MM.1S (cell line): Measurements from ENCODE around the gene GABRP.

Experiments
- DNase-seq: peaks from one replicate; pipeline ENCODE4 v3.0.0-alpha.2; 2015
- H2AFZ ChIP-seq: fragments of 300-600 bp; sonication (generic); 2 replicates; pipeline ENCODE4 v1.6.0; 2016; ENCODE audit warnings: antibody characterized with exemption, low read length
- H3F3A ChIP-seq: fragments of 300-600 bp; sonication (generic); 2 replicates; pipeline ENCODE4 v1.6.1; 2016; ENCODE audit warnings: mild to moderate bottlenecking, antibody characterized with exemption, low read length, moderate library complexity, mixed read lengths; ENCODE audit not compliant: insufficient read depth
- H3K27ac ChIP-seq: fragments of 300-600 bp; sonication (generic); 2 replicates; pipeline ENCODE4 v1.5.1; 2016; ENCODE audit warnings: mild to moderate bottlenecking, low read length
- H3K27me3 ChIP-seq: fragments of 300-600 bp; sonication (generic); replicated peaks from 2 replicates; pipeline ENCODE4 v1.6.0; 2016; ENCODE audit warnings: low read length; ENCODE audit not compliant: insufficient read depth
- H3K36me3 ChIP-seq: fragments of 300-600 bp; sonication (generic); replicated peaks from 2 replicates; pipeline ENCODE4 v1.6.1; 2016; ENCODE audit warnings: mild to moderate bottlenecking, low read length, mixed read lengths; ENCODE audit not compliant: insufficient read depth
- H3K4me1 ChIP-seq: fragments of 300-600 bp; sonication (generic); 2 replicates; pipeline ENCODE4 v1.6.1; 2016; ENCODE audit warnings: low read length, mixed read lengths
- H3K4me2 ChIP-seq: fragments of 300-600 bp; sonication (generic); 2 replicates; pipeline ENCODE4 v1.6.0; 2016; ENCODE audit warnings: low read depth, low read length
- H3K4me3 ChIP-seq: fragments of 300-600 bp; sonication (generic); 2 replicates; pipeline ENCODE4 v1.5.1; 2016; ENCODE audit warnings: low read length, mixed read lengths
- H3K79me2 ChIP-seq: fragments of 300-600 bp; sonication (generic); 2 replicates; pipeline ENCODE4 v1.6.1; 2016; ENCODE audit warnings: mixed run types, low read length, mixed read lengths
- H3K9ac ChIP-seq: fragments of 300-600 bp; sonication (generic); 2 replicates; pipeline ENCODE4 v1.6.1; 2016; ENCODE audit warnings: low read length, mixed read lengths
- H3K9me2 ChIP-seq: fragments of 300-600 bp; sonication (generic); replicated peaks from 2 replicates; pipeline ENCODE4 v1.6.1; 2016; ENCODE audit warnings: mild to moderate bottlenecking, low read length, mixed read lengths; ENCODE audit not compliant: insufficient read depth
- H3K9me3 ChIP-seq: fragments of 300-600 bp; sonication (generic); replicated peaks from 2 replicates; pipeline ENCODE4 v1.6.1; 2016; ENCODE audit warnings: mild to moderate bottlenecking, low read length, mixed read lengths; ENCODE audit not compliant: insufficient read depth
- H4K20me1 ChIP-seq: fragments of 300-600 bp; sonication (generic); 2 replicates; pipeline ENCODE4 v1.6.1; 2016; ENCODE audit warnings: mild to moderate bottlenecking, low read length, moderate library complexity, mixed read lengths; ENCODE audit not compliant: insufficient read depth
- CTCF ChIP-seq: fragments of 300-600 bp; sonication (generic); IDR thresholded peaks from 2 replicates; pipeline ENCODE4 v1.5.1; 2016; ENCODE audit warnings: antibody characterized with exemption, low read length, mixed read lengths
- EZH2 ChIP-seq: fragments of 300-600 bp; sonication (generic); optimal IDR thresholded peaks from 2 replicates; pipeline ENCODE3; 2017; ENCODE audit warnings: low read depth, mild to moderate bottlenecking, antibody characterized with exemption, low read length, mixed read lengths
- EZH2phosphoT487 ChIP-seq: fragments of 300-600 bp; sonication (generic); IDR thresholded peaks from 2 replicates; pipeline ENCODE4 v1.6.1; 2018; ENCODE audit warnings: antibody characterized with exemption, low read length

GABRP gene

GRCh38 chr5:170782438-170782837, 1.1 kb upstream of the GABRP start:
- Histone ChIP-seq H3K27ac (no peak overlapping the region), H3K4me3 (no peak overlapping the region), H3K4me2 (no peak overlapping the region), H3K27me3 (no peaks in the 10 kb centered on the region), H3K9ac (no peak overlapping the region), H3K9me2 (no peaks in the 10 kb centered on the region), H3K36me3 (no peaks in the 10 kb centered on the region), H3K4me1 (no peaks in the 10 kb centered on the region), H3F3A (no peaks in the 10 kb centered on the region), H3K9me3 (no peaks in the 10 kb centered on the region), H4K20me1 (no peaks in the 10 kb centered on the region), H3K79me2 (no peaks in the 10 kb centered on the region), H2AFZ (no peak overlapping the region)
- DNase-seq = no peak
- TF ChIP-seq CTCF (no peak), EZH2 (no peak), EZH2phosphoT487 (no peak)

- no peaks in the 10 kb centered on the region for H3K36me3 ChIP-seq
- no peak for DNase-seq
Observed at GRCh38 chr5:170785416-170785815, 1.9 kb downstream of the GABRP start.

GRCh38 chr5:170787216-170787615, 3.7 kb downstream of the GABRP start:
- no peaks in the 10 kb centered on the region for H3K36me3 ChIP-seq
- H3K79me2 ChIP-seq = no peaks in the 10 kb centered on the region
- H3K9me2 ChIP-seq = no peaks in the 10 kb centered on the region
- no peaks in the 10 kb centered on the region for H3K4me1 ChIP-seq
- H4K20me1 ChIP-seq = no peaks in the 10 kb centered on the region
- no peak for DNase-seq
- H3F3A ChIP-seq = no peaks in the 10 kb centered on the region
- H2AFZ ChIP-seq = no peak overlapping the region
- no peak overlapping the region for H3K4me3 ChIP-seq
- no peak for TF ChIP-seq CTCF
- H3K9ac ChIP-seq = no peak overlapping the region
- no peak overlapping the region for H3K4me2 ChIP-seq
- no peaks in the 10 kb centered on the region for H3K27me3 ChIP-seq
- no peak overlapping the region for H3K27ac ChIP-seq
- H3K9me3 ChIP-seq = no peaks in the 10 kb centered on the region

More at GRCh38 chr5:170785416-170785815, 1.9 kb downstream of the GABRP start:
- Histone ChIP-seq H4K20me1 (no peaks in the 10 kb centered on the region), H3K79me2 (no peaks in the 10 kb centered on the region), H3K9ac (no peak overlapping the region), H3K4me2 (no peak overlapping the region), H3K27me3 (no peaks in the 10 kb centered on the region), H3K9me3 (no peaks in the 10 kb centered on the region), H3K9me2 (no peaks in the 10 kb centered on the region), H3K27ac (no peak overlapping the region), H2AFZ (no peak overlapping the region), H3K4me1 (no peaks in the 10 kb centered on the region), H3K4me3 (no peak overlapping the region), H3F3A (no peaks in the 10 kb centered on the region)
- TF ChIP-seq EZH2phosphoT487 = no peak

GRCh38 chr5:170788626-170789304, 5.2 kb downstream of the GABRP start:
- no peaks in the 10 kb centered on the region for H3K9me3 ChIP-seq

More at GRCh38 chr5:170788626-170789304, 5.2 kb downstream of the GABRP start:
- Histone ChIP-seq H3K79me2 (no peaks in the 10 kb centered on the region), H3K4me1 (no peaks in the 10 kb centered on the region), H3K9me2 (no peaks in the 10 kb centered on the region), H3K9ac (no peak overlapping the region), H2AFZ (no peak overlapping the region), H3K4me2 (no peak overlapping the region), H3K27me3 (no peaks in the 10 kb centered on the region), H3F3A (no peaks in the 10 kb centered on the region), H3K36me3 (no peaks in the 10 kb centered on the region), H4K20me1 (no peaks in the 10 kb centered on the region), H3K4me3 (no peak overlapping the region), H3K27ac (no peak overlapping the region)
- DNase-seq = no peak
- TF ChIP-seq CTCF (no peak), EZH2phosphoT487 (no peak), EZH2 (no peak)
